HG03108 (cell line): ENCODE data around the gene TAF11L2.
"Not testable (repeated sequence)": the region's sequence is repeated elsewhere in the genome, so short reads cannot be mapped to it uniquely, and the experiment has no call there.

Experiments used
- ATAC-seq: cut with Tn5 transposase; IDR thresholded peaks from one replicate; pipeline ENCODE4 v1.9.1; 2021; ENCODE audit warnings: moderate library complexity; ENCODE audit not compliant: unreplicated experiment

Gene TAF11L2

GRCh38 chr5:17524935-17525334, 26.9 kb downstream of the TAF11L2 start, which contains the start of gene TAF11L5:
Gene TAF11L5 (plus strand): TSS chr5:17525235.
- ATAC-seq = not testable (repeated sequence)

- not testable (repeated sequence) for ATAC-seq
Observed at GRCh38 chr5:17526504-17526903, 28.5 kb downstream of the TAF11L2 start.

- ATAC-seq = not testable (repeated sequence)
Observed at GRCh38 chr5:17528369-17528768, 30.3 kb downstream of the TAF11L2 start, which contains the start of gene TAF11L6. Gene TAF11L6 (plus strand): TSS chr5:17528669.
